T-helper 22 cell (primary cell): ENCODE data around the gene LAIR1.
"Not testable (repeated sequence)": the region's sequence is repeated elsewhere in the genome, so short reads cannot be mapped to it uniquely, and the experiment has no call there.

ENCODE experiments used
- DNase-seq: peaks from one replicate; pipeline ENCODE4 v3.0.0-alpha.2; 2020; ENCODE audit warnings: low read depth

The LAIR1 gene

GRCh38 chr19:54341295-54341694 lies 23.4 kb downstream of the LAIR1 start:
- no peak for DNase-seq

- no peak for DNase-seq
These were observed 24.9 kb downstream of the LAIR1 start for GRCh38 chr19:54339646-54340358.

- no peak for DNase-seq
These were observed 26.2 kb downstream of the LAIR1 start for GRCh38 chr19:54338521-54338920.

GRCh38 chr19:54337858-54338230 lies 26.9 kb downstream of the LAIR1 start:
- no peak for DNase-seq

GRCh38 chr19:54336893-54337857 lies 27.6 kb downstream of the LAIR1 start:
- DNase-seq: no peak

- DNase-seq: no peak
These were observed 28.5 kb downstream of the LAIR1 start for GRCh38 chr19:54335979-54336892.

GRCh38 chr19:54335164-54335563 lies 29.6 kb downstream of the LAIR1 start:
- no peak for DNase-seq

GRCh38 chr19:54333586-54334298 lies 31.0 kb downstream of the LAIR1 start:
- no peak for DNase-seq

- no peak for DNase-seq
These were observed 32.6 kb downstream of the LAIR1 start for GRCh38 chr19:54332149-54332548.

GRCh38 chr19:54331626-54332025 lies 33.1 kb downstream of the LAIR1 start:
- DNase-seq: no peak

- DNase-seq: no peak
These were observed 35.1 kb downstream of the LAIR1 start for GRCh38 chr19:54329476-54330165.

- DNase-seq: not testable (repeated sequence)
These were observed 36.0 kb downstream of the LAIR1 start for GRCh38 chr19:54328781-54329180.

- DNase-seq: no peak
These were observed 39.1 kb downstream of the LAIR1 start for GRCh38 chr19:54325631-54326030.

GRCh38 chr19:54325194-54325621 lies 39.5 kb downstream of the LAIR1 start:
- peak; percentile 13 for DNase-seq

GRCh38 chr19:54324071-54324470 lies 40.7 kb downstream of the LAIR1 start:
- DNase-seq: no peak

- DNase-seq: not testable (repeated sequence)
These were observed 41.8 kb downstream of the LAIR1 start for GRCh38 chr19:54322934-54323333.

- DNase-seq: not testable (repeated sequence)
These were observed 42.4 kb downstream of the LAIR1 start for GRCh38 chr19:54322295-54322694.

- no peak for DNase-seq
These were observed 44.6 kb downstream of the LAIR1 start for GRCh38 chr19:54319892-54320670.

- DNase-seq: no peak
These were observed 45.7 kb downstream of the LAIR1 start for GRCh38 chr19:54319049-54319448.

GRCh38 chr19:54317965-54318240 lies 46.8 kb downstream of the LAIR1 start:
- no peak for DNase-seq
